Kidney epithelial cell (primary cell): ENCODE measurements around the gene LARP1. TPM values are rescaled to one million over a fixed set of nuclear protein-coding genes. Genes with fewer than 3 reads are reported as not detected.

ENCODE experiments used
- DNase-seq: peaks from one replicate; pipeline ENCODE4 v3.0.0-alpha.2; 2010; ENCODE audit warnings: low read depth
- H3K27me3 ChIP-seq: 2 replicates; pipeline ENCODE4 v1.6.0; 2011; ENCODE audit warnings: low read length; ENCODE audit not compliant: control insufficient read depth, insufficient read depth
- H3K36me3 ChIP-seq: 2 replicates; pipeline ENCODE4 v1.5.1; 2011; ENCODE audit warnings: low read length; ENCODE audit not compliant: control insufficient read depth, insufficient read depth
- H3K4me3 ChIP-seq: 2 replicates; pipeline ENCODE4 v1.5.1; 2011; ENCODE audit warnings: low read depth, mild to moderate bottlenecking, control low read depth, low read length
- CTCF ChIP-seq: IDR thresholded peaks from 2 replicates; pipeline ENCODE4 v1.5.1; 2011; ENCODE audit warnings: mild to moderate bottlenecking, moderate library complexity, low read length, control low read depth, inconsistent platforms; ENCODE audit not compliant: insufficient read depth, poor library complexity, severe bottlenecking
- total RNA-seq: library from RNA; depleted of rRNA; stranded (reverse); fragments of >200 nt; gene quantifications from 2 replicates; pipeline ENCODE4 v1.2.3, GENCODE V29; 2015

Gene LARP1
- total RNA-seq, 1 donor from 2014 or later, result 142 TPM

- peaks cover 3% of the 10 kb centered on the region for H3K36me3 ChIP-seq
- DNase-seq, result no peak
- H3K4me3 ChIP-seq, result no peak overlapping the region
- no peaks in the 10 kb centered on the region for H3K27me3 ChIP-seq
- no peak for TF ChIP-seq CTCF
Observed at GRCh38 chr5:154863291-154864080, 108.3 kb downstream of the LARP1 start.

- peaks cover 3% of the 10 kb centered on the region for H3K36me3 ChIP-seq
- TF ChIP-seq CTCF, result no peak
- no peak for DNase-seq
- no peak overlapping the region for H3K4me3 ChIP-seq
- no peaks in the 10 kb centered on the region for H3K27me3 ChIP-seq
Observed at GRCh38 chr5:154865466-154866184, 110.4 kb downstream of the LARP1 start.

GRCh38 chr5:154866841-154867240, 111.7 kb downstream of the LARP1 start:
- Histone ChIP-seq H3K4me3 (no peak overlapping the region), H3K36me3 (peaks cover 3% of the 10 kb centered on the region), H3K27me3 (no peaks in the 10 kb centered on the region)
- no peak for DNase-seq
- TF ChIP-seq CTCF, result no peak

Other genes starting within 250 kb of the LARP1 start
- 0.62 and 2.6 TPM in 2 replicates for gene FAXDC2, start 95.2 kb downstream of the LARP1 start, total RNA-seq
- 82.5 and 92.4 TPM in 2 replicates for gene CNOT8, start 103.2 kb downstream of the LARP1 start, total RNA-seq
- gene GEMIN5, start 182.8 kb downstream of the LARP1 start, total RNA-seq, result 14.7 and 16.3 TPM in 2 replicates
- gene MRPL22, start 185.7 kb downstream of the LARP1 start, total RNA-seq, result 24.5 and 26.8 TPM in 2 replicates